Measurements from ENCODE around the gene ASPSCR1. TPM values are rescaled to one million over a fixed set of nuclear protein-coding genes. Genes with fewer than 3 reads are reported as not detected.

ASPSCR1 gene
- total and polyA plus RNA-seq, 2 donors (not counting 1 experiment from before 2014, with no cell fraction given) = 6.3 to 35.7 TPM

GRCh38 chr17:82007228-82007494 lies 29.7 kb downstream of the ASPSCR1 start:
- no peaks in the 10 kb centered on the region for H3K79me2 ChIP-seq (ENCODE audit: control insufficient read depth, insufficient read depth, low read length)
- H3K9ac ChIP-seq (ENCODE audit: insufficient read depth, low read length) = no peak overlapping the region
- peaks cover 30% of the 10 kb centered on the region for H3K4me1 ChIP-seq (ENCODE audit: control insufficient read depth, extremely low read depth, insufficient read depth, low read length)
- no peaks in the 10 kb centered on the region for H4K20me1 ChIP-seq (ENCODE audit: control insufficient read depth, extremely low read depth, insufficient read depth, low read length)
- H3K27ac ChIP-seq (ENCODE audit: insufficient read depth, low read length) = no peak overlapping the region
- TF ChIP-seq EZH2 (IDR thresholded peaks at IDR 0.05; ENCODE audit: low read length, missing control alignments) = no peak
- no peak for TF ChIP-seq CTCF (conservative IDR thresholded peaks at IDR 0.05 in 1 of 2, IDR thresholded peaks at IDR 0.05 in 1 of 2; ENCODE audit: low read depth in 1 of 2, low read length in 2 of 2)
- H3K9me3 ChIP-seq (ENCODE audit: control insufficient read depth, insufficient read depth, low read depth, low read length) = no peaks in the 10 kb centered on the region
- H2AFZ ChIP-seq (ENCODE audit: low read length) = no peak overlapping the region
- no peak overlapping the region for H3K4me2 ChIP-seq (ENCODE audit: extremely low read depth, insufficient read depth, low read length)
- no peak for DNase-seq (ENCODE audit: low read depth in 2 of 2)
- H3K36me3 ChIP-seq (ENCODE audit: control insufficient read depth, insufficient read depth, low read length) = no peaks in the 10 kb centered on the region
- H3K4me3 ChIP-seq (replicated peaks in 1 of 4; ENCODE audit: control extremely low read depth in 1 of 4, insufficient read depth in 1 of 4, low read depth in 3 of 4, low read length in 4 of 4) = no peak overlapping the region
- H3K27me3 ChIP-seq (ENCODE audit: control insufficient read depth, insufficient read depth, low read length) = no peaks in the 10 kb centered on the region

GRCh38 chr17:82007495-82008257 lies 30.2 kb downstream of the ASPSCR1 start:
- no peak for DNase-seq (ENCODE audit: low read depth in 2 of 2)
- Histone ChIP-seq H3K36me3 (ENCODE audit: control insufficient read depth, insufficient read depth, low read length) (no peaks in the 10 kb centered on the region), H2AFZ (ENCODE audit: low read length) (no peak overlapping the region), H3K9me3 (ENCODE audit: control insufficient read depth, insufficient read depth, low read depth, low read length) (no peaks in the 10 kb centered on the region), H3K27me3 (ENCODE audit: control insufficient read depth, insufficient read depth, low read length) (no peaks in the 10 kb centered on the region), H3K4me1 (ENCODE audit: control insufficient read depth, extremely low read depth, insufficient read depth, low read length) (peaks cover 30% of the 10 kb centered on the region), H3K4me2 (ENCODE audit: extremely low read depth, insufficient read depth, low read length) (no peak overlapping the region), H3K4me3 (replicated peaks in 1 of 4; ENCODE audit: control extremely low read depth in 1 of 4, insufficient read depth in 1 of 4, low read depth in 3 of 4, low read length in 4 of 4) (no peak overlapping the region), H3K79me2 (ENCODE audit: control insufficient read depth, insufficient read depth, low read length) (no peaks in the 10 kb centered on the region), H3K9ac (ENCODE audit: insufficient read depth, low read length) (no peak overlapping the region), H3K27ac (ENCODE audit: insufficient read depth, low read length) (no peak overlapping the region), H4K20me1 (ENCODE audit: control insufficient read depth, extremely low read depth, insufficient read depth, low read length) (no peaks in the 10 kb centered on the region)
- TF ChIP-seq CTCF (conservative IDR thresholded peaks at IDR 0.05 in 1 of 2, IDR thresholded peaks at IDR 0.05 in 1 of 2; ENCODE audit: low read depth in 1 of 2, low read length in 2 of 2) = no peak
- no peak for TF ChIP-seq EZH2 (IDR thresholded peaks at IDR 0.05; ENCODE audit: low read length, missing control alignments)

- no peak overlapping the region for H3K4me3 ChIP-seq (replicated peaks in 1 of 4; ENCODE audit: control extremely low read depth in 1 of 4, insufficient read depth in 1 of 4, low read depth in 3 of 4, low read length in 4 of 4)
Measured at GRCh38 chr17:82008258-82008940, 31.0 kb downstream of the ASPSCR1 start.

More at GRCh38 chr17:82008258-82008940, 31.0 kb downstream of the ASPSCR1 start:
- no peak for DNase-seq (ENCODE audit: low read depth in 2 of 2)
- no peak overlapping the region for H3K27ac ChIP-seq (ENCODE audit: insufficient read depth, low read length)
- H3K36me3 ChIP-seq (ENCODE audit: control insufficient read depth, insufficient read depth, low read length) = no peaks in the 10 kb centered on the region
- H3K9ac ChIP-seq (ENCODE audit: insufficient read depth, low read length) = no peak overlapping the region
- no peaks in the 10 kb centered on the region for H3K27me3 ChIP-seq (ENCODE audit: control insufficient read depth, insufficient read depth, low read length)
- H4K20me1 ChIP-seq (ENCODE audit: control insufficient read depth, extremely low read depth, insufficient read depth, low read length) = no peaks in the 10 kb centered on the region
- H3K9me3 ChIP-seq (ENCODE audit: control insufficient read depth, insufficient read depth, low read depth, low read length) = no peaks in the 10 kb centered on the region
- TF ChIP-seq EZH2 (IDR thresholded peaks at IDR 0.05; ENCODE audit: low read length, missing control alignments) = no peak
- TF ChIP-seq CTCF (conservative IDR thresholded peaks at IDR 0.05 in 1 of 2, IDR thresholded peaks at IDR 0.05 in 1 of 2; ENCODE audit: low read depth in 1 of 2, low read length in 2 of 2) = no peak
- H3K4me2 ChIP-seq (ENCODE audit: extremely low read depth, insufficient read depth, low read length) = no peak overlapping the region
- H2AFZ ChIP-seq (ENCODE audit: low read length) = no peak overlapping the region
- H3K79me2 ChIP-seq (ENCODE audit: control insufficient read depth, insufficient read depth, low read length) = no peaks in the 10 kb centered on the region
- H3K4me1 ChIP-seq (ENCODE audit: control insufficient read depth, extremely low read depth, insufficient read depth, low read length) = peaks cover 23% of the 10 kb centered on the region
